GM18499 (cell line): ENCODE results near the gene CES1.
"Not testable (repeated sequence)": the region's sequence is repeated elsewhere in the genome, so short reads cannot be mapped to it uniquely, and the experiment has no call there.

Source experiments
- ATAC-seq: cut with Tn5 transposase; IDR thresholded peaks from one replicate; pipeline ENCODE4 v1.9.1; 2021; ENCODE audit warnings: moderate number of reproducible peaks; ENCODE audit not compliant: insufficient read depth, unreplicated experiment

The CES1 gene

DNA sequence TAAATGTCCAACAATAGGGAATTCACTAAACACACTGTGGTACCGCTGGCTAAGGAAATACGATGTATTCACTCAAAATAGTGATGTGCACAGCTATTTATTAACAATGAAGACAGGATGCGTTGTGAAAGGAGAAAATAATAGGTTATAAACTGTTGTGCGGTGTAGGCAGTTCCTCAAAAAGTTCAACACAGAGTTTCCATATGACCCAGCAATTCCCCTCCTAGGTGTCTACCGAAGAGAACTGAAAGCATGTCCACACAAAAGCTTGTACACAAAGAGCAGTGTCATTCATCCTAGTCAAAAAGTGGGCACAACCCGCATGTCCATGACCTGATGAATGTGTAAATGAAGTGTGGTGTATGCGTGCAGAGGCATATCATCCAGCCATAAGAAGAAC lies 1.2 kb upstream of the CES1 start:
- ATAC-seq, result peak; percentile 92

DNA sequence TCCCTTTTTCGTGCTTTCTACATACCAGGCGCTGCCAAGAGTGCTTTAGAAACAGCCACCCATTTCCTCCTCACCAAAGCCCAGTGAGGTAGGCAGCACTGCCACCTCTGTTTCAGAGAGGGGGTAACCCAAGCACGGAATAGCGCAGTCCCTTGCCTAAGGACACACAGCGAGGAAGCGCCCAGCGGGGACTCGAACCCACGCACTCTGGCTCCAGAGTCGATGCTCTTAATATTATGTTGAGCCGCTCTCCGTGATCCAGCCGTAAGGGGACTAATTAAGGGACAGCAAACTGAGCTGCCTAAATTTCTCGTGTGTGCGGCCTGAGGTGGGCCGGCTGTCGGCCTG lies 497 bp downstream of the CES1 start:
- no peak for ATAC-seq

DNA sequence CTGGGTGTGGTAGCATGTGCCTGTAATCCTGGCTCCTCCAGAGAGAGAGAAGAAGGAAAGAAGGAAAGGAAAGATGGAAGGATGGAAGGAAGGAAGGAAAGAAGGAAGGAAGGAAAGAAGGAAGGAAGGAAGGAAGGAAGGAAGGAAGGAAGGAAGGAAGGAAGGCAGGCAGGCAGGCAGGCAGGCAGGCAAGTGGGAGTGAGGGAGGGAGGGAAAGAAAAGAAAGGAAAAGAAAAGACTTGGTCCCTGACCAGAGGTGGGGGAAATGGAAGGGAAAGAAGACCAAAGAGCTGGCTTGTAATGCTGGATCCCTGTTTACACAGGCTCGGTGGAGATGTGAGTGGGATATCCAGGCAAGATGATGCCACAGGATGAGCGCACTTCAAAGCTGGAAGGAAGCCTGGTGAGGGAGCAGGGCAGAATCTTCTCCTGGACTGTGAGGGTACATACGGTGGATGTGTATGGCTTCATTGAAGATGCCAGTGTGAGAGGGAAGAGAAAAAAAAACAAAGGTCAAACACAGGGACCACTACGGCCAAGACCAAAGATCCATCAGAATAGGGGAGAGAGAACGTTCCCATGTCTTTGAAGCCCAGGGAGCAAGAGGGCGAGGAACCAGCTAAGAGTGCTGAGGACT lies 2.1 kb downstream of the CES1 start:
- no peak for ATAC-seq

DNA sequence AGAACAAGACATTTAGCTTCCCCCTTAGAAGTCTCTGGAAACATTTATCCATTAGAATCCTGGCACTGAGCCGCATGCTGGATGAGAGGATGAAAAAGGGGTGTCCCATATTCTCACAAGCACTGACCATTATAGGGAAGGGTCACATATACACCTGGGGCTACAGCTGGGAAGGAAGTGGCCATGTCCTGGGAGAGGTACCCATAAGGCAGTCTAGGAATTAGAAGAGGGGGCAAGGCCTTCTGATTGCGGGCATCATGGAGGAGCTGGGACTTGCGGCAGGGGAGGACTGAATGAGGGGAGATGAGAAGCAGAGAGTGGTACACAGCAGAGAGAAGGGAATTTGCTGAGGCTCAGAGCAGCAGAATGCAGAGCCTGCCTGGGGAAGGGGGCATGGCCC lies 3.7 kb downstream of the CES1 start:
- ATAC-seq, result not testable (repeated sequence)

DNA sequence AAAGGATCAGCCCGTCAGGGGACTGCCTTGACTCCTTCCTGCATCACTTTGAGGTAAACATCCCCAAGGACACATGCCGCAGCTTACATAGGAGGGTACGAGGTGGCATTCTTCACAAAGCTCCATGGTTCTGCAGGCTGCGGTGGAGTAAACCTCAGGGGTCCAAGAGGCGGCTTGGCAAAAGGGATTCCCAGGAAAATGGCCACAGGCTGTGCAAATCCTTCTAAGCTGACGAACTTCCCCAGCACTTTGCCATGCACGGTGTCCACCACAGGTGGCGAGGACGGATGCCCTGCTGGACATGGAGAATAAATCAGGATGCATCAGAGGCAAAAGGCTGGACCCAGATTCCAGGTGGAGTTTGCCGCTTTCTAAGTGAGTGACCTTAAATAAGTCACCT lies 4.2 kb downstream of the CES1 start:
- no peak for ATAC-seq

DNA sequence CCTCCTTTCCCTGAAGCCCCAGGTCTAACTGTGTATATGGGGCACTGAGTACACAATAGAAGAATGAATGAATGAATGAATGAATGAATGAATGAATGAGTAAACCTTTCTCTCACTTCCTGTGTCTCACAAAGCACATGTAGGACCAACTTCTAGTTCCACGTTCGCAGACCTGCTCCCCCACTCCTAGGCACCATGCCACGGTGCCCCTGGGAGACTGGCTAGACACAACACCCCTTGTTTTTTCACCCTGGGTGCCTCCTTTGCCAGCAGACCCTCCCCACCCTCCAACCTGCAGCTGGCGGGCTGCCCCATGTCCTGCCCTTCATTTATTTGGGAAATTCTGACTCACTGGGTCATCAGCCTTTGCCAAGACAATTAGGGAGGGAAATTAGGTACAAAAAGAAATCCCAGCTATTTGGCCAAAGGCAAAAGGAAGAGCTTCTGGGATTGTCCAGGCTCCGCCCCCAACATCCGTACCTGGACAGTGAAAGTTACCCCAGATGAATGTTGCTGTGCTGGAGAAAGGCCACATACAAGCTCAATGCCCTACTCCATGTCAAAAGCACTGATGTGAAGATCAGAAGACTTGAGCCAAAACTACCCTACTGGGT lies 7.7 kb downstream of the CES1 start:
- no peak for ATAC-seq

DNA sequence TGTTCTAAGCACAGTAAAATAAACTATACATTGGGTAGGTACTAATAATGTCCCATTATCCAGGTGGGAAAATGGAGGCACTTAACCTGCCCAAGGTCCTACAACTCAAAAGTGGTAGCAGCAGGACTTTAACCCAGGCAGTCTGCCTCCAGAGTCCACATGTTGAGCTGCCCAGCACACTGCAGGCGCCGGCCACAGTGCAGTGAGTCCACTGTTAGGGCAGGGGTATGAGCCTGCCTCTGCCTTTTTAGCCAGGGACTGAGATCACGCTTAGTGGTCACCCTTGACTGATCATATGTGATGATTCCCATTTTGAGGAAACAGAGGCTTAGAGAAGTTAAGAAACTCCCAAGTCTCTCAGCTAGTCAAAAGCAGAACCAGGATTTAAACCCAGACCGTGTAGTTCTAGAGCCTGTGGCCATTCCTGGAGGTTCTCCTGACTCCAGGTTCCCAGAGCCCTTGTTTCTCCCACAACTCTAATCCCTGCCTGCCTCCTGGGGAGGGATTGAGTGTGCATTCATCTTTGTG lies 8.4 kb downstream of the CES1 start:
- ATAC-seq, result no peak

DNA sequence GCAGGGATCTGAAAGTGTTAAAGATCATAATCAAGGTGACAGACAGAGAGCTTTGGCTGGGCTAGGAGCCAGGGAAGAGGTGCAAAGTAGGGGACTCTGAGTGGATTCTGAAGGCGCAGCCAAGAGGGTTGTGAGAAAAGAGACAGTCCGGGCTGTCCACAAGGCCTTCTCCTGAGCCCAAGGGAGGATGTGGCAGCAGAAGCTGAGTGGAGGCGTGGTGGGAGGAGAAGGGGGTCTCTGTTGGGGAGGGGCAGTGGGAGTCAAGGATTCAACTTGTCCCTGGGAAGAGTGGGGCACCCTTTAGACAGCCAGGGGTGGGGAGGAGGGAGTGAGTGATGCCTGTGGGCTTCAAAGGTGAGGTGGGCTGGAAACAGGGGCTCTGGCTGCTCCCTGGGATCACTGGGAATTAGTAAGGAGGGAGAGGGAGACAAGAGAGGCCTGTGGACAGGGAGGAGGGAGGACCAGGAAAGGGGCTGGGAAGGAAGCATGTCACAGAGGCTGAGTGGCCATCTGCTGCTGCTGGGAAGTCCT lies 10.6 kb downstream of the CES1 start:
- no peak for ATAC-seq

DNA sequence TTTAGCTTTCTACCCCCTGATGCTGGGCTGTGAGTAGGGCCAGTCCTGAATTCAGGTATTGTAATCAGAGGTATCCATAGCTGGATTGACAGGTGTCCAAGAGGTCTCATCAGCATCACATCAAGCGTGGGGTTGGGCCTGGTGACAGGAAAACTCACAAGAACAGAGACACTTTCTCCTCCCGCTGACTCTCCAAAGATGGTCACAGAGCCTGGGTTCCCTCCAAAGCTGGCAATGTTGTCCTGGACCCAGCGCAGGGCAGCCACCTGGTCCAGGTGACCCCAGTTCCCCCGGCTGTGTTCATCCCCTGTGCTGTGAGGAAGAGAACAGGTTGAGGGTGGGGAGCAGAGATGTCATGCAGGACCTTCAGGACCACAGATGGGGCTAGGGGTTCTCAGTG lies 11.7 kb downstream of the CES1 start:
- ATAC-seq, result no peak

DNA sequence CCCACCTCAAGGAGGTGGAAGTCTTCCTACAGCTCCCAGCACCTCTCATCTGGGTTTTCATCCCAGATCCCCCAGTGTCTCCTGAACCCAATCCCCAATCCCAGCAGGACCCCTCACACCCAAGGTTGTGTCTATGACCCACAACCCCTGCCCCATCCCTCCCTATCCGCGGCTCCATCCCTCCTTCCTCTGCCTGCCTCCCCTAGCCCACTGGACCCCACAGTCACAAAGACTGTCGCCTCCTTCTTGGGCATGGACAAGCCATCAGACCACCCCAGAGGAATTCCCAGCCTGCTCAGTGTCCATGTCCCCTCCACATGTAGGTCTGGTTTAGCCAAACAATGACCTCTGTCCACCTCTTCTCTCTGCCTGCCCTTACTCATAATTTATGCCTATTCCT lies 12.3 kb downstream of the CES1 start:
- no peak for ATAC-seq

DNA sequence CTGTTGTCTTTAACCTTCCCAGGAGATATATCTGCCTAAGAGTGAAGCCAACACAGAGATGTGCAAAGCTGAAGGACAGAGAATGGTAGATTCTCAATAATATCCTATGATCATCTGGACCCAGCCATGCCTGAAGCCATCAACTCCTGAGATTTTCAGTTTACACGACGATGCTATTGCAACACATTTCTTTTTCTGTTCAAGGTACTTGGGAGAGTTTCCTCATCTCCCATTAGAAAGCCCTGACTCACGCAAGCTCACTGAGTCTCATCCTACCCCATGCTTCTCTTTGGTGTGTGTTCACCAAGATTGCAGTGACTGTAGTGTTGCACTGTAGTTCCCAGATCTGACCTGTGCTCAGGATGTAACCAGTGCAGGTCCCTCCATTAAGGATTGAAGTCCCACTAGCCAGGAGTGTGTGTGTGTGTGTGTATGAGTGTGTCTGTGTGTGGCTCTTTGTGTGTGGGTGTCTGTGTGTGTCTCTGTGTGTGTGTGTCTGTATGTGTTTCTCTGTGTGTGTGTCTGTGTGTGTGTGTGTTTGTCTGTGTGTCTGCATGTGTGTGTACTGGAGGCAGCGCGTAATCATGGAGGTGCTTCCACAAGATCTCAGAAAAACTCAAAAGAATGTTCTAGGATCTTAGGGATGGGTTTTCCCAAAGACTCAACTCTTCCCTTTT lies 15.5 kb downstream of the CES1 start:
- no peak for ATAC-seq

DNA sequence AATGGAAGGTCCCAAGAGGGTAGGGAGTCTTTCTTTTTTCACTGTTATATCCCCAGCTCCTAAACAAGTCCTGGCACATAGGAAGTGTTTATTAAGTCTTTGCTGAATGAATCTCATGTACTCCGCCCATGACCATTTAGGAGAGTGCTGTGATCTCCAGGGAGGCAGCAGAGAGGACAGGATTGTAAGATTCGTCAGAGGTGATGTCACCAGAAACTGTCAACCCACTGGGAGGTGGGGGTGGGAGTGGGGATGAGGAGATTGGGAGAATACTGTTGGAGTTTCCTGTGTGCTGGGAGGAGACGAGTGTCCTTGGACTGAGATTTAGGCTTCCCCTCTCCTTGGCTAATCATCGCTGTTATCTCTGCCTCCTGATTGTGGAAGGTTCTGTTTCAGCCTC lies 16.7 kb downstream of the CES1 start:
- not testable (repeated sequence) for ATAC-seq

DNA sequence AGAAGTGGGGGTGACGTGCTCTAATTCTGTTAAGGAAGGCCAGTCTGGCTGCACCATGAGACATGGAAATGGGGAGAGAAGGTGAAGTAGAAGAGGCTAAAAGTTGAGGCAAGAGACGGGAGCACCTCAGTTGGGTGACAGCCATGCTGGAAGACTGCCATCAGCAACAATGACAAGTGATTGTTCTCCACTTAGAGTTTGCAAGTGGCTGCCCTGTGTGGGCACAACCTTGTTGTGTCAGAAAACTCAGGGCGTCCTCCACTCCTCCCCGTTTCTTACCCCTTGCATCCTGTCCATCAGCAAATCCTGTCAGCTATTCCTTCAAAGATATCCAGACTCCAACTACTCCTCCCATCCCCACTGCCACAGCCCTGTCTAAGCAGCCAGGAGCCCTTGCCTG lies 17.6 kb downstream of the CES1 start:
- no peak for ATAC-seq

DNA sequence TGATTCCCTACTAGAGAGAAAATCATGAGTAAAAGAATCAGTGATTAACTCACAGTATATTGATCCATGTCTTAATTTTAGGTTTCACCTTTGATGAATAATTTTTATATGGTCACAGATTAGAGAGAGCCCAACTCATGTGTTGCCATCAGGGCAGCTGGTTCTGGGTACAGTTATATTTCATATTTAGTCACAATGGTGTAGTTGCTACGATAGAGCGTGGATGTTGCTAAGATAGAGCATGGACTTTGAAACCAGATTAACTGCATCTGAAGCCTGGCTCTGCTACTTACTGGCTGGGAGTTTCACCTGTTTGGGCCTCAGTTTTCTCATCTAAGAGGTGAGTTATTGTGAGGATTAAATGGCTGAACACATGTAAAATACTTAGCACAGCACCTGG lies 18.7 kb downstream of the CES1 start:
- ATAC-seq, result not testable (repeated sequence)

DNA sequence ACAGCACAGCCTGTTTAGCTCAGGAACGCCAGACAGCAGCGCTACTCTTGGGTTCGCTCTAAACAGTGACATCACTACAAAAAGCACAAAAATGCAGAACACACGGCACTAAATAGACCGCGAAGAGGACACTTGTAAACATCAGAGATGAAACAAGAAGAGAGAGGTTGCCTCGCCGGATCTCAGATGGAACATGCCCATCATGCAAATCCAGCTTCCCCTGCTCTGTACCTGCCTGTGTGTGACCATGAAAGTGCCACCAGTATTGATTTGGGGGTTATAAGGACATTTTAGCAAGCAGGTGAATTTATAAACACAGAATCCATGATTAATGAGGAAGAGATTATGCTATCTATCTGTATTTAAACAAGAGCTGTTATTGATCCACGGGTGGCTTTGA lies 19.2 kb downstream of the CES1 start:
- ATAC-seq, result not testable (repeated sequence)

DNA sequence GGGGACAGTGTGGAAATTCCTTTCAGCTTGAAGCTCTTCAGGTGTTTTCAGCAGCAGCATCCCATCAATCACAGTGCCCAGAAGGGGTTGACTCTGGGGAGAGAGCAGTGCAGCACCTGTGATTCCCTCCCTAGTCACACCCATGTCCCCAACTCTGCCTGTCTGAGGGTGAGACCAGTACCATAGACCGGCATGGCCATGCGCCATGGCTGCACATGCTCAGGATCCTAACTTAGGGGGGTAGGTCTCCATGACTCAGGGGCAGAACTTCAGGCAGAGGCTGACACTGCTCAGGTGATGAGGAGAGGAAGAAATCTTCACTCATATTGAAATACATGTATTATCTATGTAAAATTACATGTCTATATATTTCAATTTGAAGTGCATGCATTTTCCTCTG lies 19.9 kb downstream of the CES1 start:
- ATAC-seq, result no peak

DNA sequence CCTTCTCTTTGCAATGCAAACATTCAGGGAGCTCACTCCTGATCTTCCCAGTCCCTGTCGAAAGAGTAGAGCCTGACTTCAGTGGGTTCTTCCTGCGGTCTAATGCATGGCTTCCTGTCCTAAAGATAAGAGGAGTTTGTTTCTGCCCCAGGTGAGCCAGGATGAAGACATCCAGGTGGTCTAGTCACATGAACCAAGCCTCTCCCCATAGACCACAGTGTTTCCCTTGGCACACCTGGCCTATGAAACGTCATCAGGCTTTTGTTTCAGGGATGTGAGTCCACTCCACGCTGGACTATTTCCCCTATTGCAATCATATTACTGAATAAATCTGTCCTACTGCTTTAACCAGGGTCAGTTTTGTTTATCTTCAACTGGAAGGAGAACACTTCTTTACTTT lies 21.1 kb downstream of the CES1 start:
- ATAC-seq, result no peak

DNA sequence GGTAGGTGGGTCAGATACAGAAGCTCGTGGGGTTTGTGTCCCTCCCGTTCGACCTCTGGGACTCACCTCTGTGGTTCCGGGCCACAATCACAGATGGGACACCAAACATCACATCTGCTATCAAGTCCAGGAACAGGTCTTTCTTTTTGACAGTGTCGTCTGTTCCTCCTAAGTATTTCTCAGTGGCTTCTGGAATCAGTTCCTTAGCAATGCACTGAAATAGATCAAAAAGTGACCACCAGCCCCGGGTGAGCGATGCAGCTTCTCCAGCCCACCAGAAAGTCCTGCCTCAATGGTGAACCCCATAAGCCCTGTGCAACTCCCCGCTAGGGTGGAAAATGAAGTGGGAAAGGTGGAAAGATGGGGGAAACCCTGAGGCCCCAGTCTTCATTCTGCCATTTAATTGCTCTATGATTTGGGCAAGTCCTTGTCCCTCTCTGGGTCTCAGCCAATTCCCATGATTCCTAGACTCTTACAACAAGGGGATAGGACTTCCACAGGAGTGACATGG lies 22.4 kb downstream of the CES1 start:
- ATAC-seq, result no peak

DNA sequence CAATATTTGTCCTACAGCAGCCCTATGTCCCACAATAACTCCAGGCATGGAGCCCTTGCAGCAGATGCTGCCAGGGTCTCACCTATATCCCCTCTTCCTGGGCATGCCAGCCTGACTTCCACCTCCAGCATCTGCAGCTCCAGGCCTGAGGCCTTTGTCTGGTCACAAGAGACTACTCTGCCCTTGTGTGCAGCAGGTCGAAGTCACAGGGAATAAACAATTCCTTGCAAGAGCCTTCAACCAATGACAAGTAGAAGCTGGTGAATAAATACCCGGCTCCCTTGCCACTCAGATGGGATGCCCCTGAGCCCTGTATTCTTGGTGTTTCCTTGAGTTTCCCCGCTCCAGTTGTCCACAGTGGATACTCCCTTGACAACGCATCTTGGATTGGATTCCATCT lies 23.0 kb downstream of the CES1 start:
- no peak for ATAC-seq

DNA sequence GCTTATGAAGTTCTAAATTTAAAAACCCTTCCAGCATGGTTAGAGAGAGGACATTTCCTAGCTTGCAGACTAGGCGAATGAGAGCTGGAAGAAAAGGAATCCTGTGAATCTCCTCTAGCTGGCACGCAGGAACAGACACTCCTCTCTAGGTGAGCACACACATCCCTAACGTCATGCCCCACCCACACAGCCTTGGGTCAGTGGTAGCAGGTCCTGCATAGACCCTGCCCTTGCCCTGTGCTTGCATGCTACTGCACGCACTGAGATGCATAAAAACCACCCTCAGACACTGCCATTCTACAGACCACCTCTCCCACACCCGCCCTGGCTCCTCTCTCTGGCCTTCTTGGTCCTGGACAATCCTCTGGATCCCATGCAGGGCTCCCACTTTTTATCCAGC lies 23.5 kb downstream of the CES1 start:
- no peak for ATAC-seq

DNA sequence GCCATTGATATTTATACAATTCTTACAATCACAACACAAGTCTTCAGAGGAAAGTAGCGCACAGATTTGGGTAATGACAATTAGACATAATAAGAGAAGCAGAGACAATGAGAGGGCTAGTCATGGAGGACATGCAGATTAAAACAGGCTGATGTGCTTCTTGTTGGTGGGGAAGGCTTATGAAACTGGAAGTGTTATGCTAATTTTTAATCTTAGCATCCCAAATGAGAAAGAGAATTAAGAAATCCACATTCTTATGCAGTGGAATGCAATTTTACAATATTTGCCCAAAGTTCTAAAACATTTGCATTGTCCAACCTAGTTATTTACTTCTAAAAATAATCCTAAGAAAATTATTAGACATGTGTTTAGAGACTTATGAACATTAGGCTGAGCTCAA lies 24.6 kb downstream of the CES1 start:
- not testable (repeated sequence) for ATAC-seq
